Measurements from ENCODE around the gene IL19.

DNA sequence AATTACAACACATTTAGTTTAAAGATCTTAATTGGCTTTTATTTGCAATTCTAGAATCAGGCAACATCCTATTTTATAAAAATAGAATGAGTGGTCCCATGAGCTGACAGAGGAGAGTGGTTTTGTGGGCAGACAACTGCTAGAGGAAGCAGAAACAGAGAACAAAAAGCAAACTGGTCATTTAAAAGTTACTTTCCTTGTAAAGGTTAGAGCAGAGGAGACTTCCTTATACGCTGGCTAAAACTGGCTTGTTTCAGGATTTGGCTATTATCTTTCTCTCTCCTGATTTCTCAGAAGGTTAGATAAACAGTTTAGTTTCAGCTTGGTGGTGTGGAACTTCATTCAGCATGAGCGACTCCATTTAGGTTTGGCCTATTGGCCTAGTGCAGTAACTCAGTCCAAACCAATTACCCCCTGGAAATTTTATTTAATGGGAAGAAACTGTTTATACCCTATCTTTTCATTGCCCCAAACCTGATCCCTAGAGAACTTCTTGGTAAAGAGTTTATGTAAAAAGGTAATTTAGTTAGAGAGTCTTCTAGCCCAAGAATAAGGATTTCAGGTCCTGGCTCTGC, 62.6 kb downstream of the IL19 start:
- TF ChIP-seq, protein P1, sequence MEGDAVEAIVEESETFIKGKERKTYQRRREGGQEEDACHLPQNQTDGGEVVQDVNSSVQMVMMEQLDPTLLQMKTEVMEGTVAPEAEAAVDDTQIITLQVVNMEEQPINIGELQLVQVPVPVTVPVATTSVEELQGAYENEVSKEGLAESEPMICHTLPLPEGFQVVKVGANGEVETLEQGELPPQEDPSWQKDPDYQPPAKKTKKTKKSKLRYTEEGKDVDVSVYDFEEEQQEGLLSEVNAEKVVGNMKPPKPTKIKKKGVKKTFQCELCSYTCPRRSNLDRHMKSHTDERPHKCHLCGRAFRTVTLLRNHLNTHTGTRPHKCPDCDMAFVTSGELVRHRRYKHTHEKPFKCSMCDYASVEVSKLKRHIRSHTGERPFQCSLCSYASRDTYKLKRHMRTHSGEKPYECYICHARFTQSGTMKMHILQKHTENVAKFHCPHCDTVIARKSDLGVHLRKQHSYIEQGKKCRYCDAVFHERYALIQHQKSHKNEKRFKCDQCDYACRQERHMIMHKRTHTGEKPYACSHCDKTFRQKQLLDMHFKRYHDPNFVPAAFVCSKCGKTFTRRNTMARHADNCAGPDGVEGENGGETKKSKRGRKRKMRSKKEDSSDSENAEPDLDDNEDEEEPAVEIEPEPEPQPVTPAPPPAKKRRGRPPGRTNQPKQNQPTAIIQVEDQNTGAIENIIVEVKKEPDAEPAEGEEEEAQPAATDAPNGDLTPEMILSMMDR (IDR thresholded peaks at IDR 0.05; ENCODE audit: low read depth, low read length): no peak
- no peak for TF ChIP-seq EZH2phosphoT487 (IDR thresholded peaks at IDR 0.05; ENCODE audit: low read depth)
